Memory B cell (primary cell): ENCODE data around the gene TSSC4.

ENCODE experiments used
- ATAC-seq: fragments of 150-1000 bp; cut with Tn5 transposase; 2 replicates; pipeline ENCODE4 v1.10.0; 2021; ENCODE audit warnings: low read depth, mild to moderate bottlenecking, moderate library complexity
- DNase-seq, 2 donors: peaks; one replicate each; pipeline ENCODE4 v3.0.0; 2022; ENCODE audit warnings: low spot score in 2 of 2
- H3K27ac Mint-ChIP-seq: one replicate; pipeline ENCODE4 v1.8.0; 2022; ENCODE audit warnings: mild to moderate bottlenecking, moderate library complexity, mixed read lengths
- H3K27me3 Mint-ChIP-seq: one replicate; pipeline ENCODE4 v1.8.0; 2022; ENCODE audit warnings: mixed read lengths
- H3K36me3 Mint-ChIP-seq: one replicate; pipeline ENCODE4 v1.8.0; 2022; ENCODE audit warnings: mild to moderate bottlenecking, mixed read lengths
- H3K4me1 Mint-ChIP-seq: one replicate; pipeline ENCODE4 v1.8.0; 2022; ENCODE audit warnings: mixed read lengths
- H3K4me3 Mint-ChIP-seq: one replicate; pipeline ENCODE4 v1.8.0; 2022; ENCODE audit warnings: mild to moderate bottlenecking, moderate library complexity, mixed read lengths
- H3K9me3 Mint-ChIP-seq: one replicate; pipeline ENCODE4 v1.8.0; 2022; ENCODE audit warnings: mixed read lengths

The TSSC4 gene

DNA sequence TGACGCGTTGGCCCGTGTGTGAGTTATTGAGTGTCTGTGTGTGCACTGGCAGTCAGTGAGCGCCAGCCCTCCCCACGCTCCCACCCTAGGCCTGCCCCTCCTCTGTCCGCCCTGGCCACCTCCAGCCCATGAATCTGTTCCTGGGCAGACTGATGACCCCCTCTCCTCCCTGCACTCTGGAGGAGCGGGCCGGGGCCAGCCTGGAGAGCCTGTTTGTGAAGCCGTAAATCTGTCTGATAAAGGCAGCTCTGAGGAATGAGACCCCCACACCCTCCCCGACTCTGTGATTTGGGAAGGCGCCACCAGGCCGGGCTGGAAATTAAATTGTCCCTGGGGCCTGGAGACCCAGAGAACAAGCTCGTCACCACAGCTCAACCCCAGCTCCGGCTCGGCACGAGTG is 8.6 kb downstream of the TSSC4 start:
- DNase-seq (no peak), ATAC-seq (no peak)
- H3K4me1 Mint-ChIP-seq = no peaks in the 10 kb centered on the region
- no peaks in the 10 kb centered on the region for H3K9me3 Mint-ChIP-seq
- no peaks in the 10 kb centered on the region for H3K36me3 Mint-ChIP-seq
- no peak overlapping the region for H3K27ac Mint-ChIP-seq
- no peak overlapping the region for H3K4me3 Mint-ChIP-seq
- peaks cover 2% of the 10 kb centered on the region for H3K27me3 Mint-ChIP-seq

DNA sequence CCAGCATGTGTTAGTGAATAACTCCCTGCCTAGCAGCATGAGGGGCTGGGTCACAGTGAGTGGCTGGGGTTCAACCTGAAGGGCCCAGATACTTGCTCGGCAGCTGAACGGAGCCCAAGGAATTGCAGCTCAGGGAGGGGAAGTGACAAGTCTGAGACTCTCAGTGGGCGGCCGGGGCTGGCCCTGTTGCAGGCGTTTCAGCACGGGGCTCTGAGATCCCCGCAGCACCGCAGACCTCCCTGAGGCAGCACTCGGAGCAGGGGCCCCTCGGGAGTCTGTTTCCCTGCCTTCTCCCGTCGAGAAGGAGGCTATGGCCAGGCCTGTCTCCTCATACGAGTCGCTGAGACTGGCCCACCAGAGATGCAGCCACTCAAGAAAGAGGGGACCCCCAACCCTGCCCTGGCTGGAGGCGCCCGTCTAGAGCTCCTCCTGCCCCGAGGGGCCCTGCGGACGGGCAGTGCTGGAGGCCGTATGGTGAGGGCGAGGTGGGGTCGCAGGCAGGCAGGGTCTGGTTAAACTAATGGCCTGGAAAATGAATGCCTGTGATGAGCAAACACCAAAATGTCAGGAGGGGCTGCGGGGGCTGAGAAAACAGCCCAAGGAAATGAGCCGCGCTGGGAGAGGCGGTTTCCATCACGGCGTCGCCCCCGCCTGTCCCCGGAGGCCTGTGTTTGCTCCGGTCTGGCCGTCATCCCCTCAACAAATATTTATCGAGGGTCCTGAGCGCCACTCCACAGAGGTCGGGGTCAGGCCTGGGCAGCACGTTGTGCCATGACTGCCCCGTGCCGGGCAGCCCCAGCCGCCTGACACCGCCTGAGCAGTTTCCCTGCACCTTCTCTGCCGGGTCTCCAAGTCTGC is 9.3 kb downstream of the TSSC4 start:
- no peaks in the 10 kb centered on the region for H3K4me1 Mint-ChIP-seq
- DNase-seq (no peak), ATAC-seq (no peak)
- H3K4me3 Mint-ChIP-seq = no peak overlapping the region
- peaks cover 2% of the 10 kb centered on the region for H3K27me3 Mint-ChIP-seq
- no peaks in the 10 kb centered on the region for H3K9me3 Mint-ChIP-seq
- H3K27ac Mint-ChIP-seq = no peak overlapping the region
- H3K36me3 Mint-ChIP-seq = no peaks in the 10 kb centered on the region

DNA sequence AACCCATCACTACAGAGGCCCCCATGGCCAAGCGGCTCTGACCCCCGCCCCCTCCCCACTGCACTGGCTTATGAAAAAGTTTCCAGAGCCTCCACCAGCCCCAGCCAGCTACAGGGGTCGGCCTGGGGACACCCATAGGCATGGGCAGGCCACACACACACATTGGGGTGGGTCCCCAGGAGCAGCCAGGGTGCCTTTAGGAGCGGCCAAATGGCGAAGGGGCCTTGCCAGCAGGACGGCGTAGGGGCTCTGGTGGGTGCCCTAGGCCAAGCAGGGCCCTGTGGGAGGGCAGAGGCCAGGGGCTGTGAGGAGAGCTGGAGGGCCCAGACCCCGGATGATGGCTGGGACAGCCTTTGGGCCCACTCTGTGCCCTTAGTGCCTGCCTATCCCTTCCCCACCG is 10.1 kb downstream of the TSSC4 start:
- ATAC-seq (no peak), DNase-seq (no peak)
- H3K27me3 Mint-ChIP-seq = peaks cover 4% of the 10 kb centered on the region
- no peak overlapping the region for H3K4me3 Mint-ChIP-seq
- peaks cover 2% of the 10 kb centered on the region for H3K4me1 Mint-ChIP-seq
- no peak overlapping the region for H3K27ac Mint-ChIP-seq
- no peaks in the 10 kb centered on the region for H3K9me3 Mint-ChIP-seq
- H3K36me3 Mint-ChIP-seq = no peaks in the 10 kb centered on the region

DNA sequence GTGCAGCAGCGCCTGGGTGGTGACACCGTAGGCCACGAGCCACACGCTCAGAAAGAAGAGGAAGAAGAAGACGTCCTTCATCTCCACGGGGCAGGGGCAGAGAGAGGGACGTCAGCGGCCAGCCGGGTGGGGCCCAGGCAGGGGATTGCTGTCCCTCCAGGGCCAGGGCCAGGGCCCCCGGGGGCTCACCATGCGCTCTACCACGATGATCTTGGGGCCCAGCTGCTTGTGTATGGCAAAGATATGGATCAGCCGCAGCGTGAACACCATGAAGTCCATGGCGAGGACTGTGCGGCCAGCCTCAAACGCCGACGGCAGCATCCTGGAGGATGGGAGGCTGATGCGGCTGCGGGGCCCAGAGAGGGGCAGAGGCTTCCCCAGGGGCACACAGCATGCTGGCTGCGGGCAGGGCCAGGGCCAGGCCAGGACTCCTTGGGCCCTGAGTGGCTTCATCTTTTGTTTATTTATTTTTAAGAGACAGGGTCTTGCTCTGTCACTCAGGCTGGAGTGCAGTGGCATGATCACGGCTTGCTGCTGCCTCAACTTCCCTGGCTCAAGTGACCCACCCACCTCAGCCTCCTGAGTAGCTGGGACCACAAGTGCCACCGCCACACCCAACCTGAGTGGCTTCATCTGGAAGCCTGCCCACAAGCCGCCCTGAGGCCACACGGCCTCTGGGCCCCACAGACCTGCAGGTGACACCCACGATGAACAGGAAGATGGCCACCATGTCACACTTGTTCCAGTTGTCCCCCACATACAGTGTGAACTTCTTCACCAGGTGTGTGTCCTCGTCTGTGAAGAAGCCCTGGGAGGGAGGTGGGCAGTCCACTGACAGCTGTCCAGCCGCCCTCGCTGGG is 11.1 kb downstream of the TSSC4 start:
- Mint-ChIP-seq H3K4me3 (no peak overlapping the region), H3K9me3 (no peaks in the 10 kb centered on the region), H3K4me1 (peaks cover 2% of the 10 kb centered on the region), H3K36me3 (no peaks in the 10 kb centered on the region), H3K27ac (no peak overlapping the region), H3K27me3 (peaks cover 4% of the 10 kb centered on the region)
- ATAC-seq (no peak), DNase-seq (no peak)

DNA sequence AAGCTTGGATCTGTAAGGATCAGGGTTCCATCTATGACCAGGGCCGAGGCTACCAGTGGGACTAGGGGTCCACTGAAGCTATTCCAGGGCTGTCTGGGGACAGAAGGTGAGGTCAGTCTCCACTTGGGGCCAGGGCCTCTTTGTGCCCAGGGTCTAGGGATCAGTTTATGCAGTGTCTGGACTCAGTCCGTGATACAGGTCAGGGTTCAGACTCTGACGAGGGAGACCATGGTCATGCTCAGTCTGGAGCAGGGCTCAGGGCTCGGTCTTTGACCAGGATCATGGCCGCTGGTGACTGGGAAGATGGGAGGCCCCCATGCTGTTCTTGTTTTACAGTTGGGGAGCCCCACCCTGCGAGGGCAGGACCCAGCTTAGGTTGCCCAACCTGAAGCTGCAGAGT is 11.8 kb downstream of the TSSC4 start:
- ATAC-seq (no peak), DNase-seq (no peak)
- Mint-ChIP-seq H3K4me3 (no peak overlapping the region), H3K4me1 (peaks cover 2% of the 10 kb centered on the region), H3K36me3 (no peaks in the 10 kb centered on the region), H3K9me3 (no peaks in the 10 kb centered on the region), H3K27me3 (peaks cover 4% of the 10 kb centered on the region), H3K27ac (no peak overlapping the region)

DNA sequence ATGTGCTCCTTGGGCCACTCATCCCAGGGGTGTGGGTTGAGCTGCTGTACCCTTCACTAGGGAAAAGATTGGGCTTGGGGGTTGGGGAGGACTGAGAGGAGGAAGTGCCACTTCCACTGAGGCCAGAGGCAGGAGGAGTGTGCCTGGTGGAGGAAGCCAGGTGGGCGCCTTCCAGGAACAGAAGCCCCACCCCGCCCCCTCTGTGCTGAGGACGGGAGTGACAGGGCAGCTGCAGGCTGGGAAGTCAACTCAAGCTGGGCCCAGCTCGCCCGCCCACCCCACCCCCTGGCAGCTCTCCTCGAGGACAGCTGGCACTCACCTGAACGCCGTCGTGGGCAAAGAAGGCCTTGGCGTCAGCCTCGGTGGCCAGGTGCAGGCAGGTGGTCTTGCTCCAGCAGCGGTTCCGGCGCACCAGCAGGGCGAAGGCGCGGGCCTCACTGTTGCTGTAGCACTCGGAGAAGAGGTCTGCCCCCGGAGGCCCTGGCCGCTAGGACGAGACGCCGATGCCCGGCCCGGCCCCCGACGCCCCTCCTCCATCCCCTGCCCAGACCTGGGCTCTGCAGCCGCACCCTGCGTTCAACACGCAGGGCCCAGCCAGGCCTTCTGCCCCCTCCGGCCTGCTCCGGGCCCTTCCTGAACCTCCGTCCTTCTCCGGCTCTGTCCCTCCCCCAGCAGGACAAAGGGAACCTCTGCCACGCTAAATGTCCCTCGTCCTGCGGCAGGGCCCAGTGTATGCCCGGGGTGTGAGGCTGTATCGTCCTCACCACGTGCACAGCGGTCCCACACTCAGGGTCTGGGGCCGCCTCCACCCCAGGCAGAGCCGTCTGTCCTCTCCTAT is 13.4 kb downstream of the TSSC4 start:
- DNase-seq = no peak
- Mint-ChIP-seq H3K27me3 (peaks cover 4% of the 10 kb centered on the region), H3K36me3 (no peaks in the 10 kb centered on the region), H3K9me3 (no peaks in the 10 kb centered on the region), H3K4me1 (peaks cover 2% of the 10 kb centered on the region), H3K27ac (no peak overlapping the region), H3K4me3 (no peak overlapping the region)
- no peak for ATAC-seq

DNA sequence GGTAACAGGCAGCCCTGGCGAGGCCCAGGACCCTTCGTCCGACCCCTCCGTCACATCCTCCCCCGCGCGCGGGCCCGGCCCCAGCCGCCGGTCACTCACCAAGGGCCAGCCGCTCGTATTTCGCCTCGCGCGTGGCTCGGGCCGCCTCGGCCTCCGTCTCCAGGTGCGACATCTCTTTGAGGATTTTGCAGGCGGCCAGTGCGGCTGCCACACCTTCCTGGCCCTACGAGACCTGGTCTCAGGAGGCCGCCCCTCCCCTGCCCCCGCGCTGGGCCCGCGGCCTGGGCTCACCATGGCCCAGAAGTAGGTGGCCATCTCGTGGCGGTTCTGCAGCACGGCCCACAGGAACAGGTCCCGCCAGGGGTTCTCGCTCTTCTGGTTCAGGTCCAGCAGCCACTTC is 14.1 kb downstream of the TSSC4 start:
- ATAC-seq = no peak
- H3K4me3 Mint-ChIP-seq = no peak overlapping the region
- H3K9me3 Mint-ChIP-seq = no peaks in the 10 kb centered on the region
- peaks cover 2% of the 10 kb centered on the region for H3K4me1 Mint-ChIP-seq
- DNase-seq = no peak
- H3K27ac Mint-ChIP-seq = no peak overlapping the region
- peaks cover 4% of the 10 kb centered on the region for H3K27me3 Mint-ChIP-seq
- H3K36me3 Mint-ChIP-seq = no peaks in the 10 kb centered on the region

DNA sequence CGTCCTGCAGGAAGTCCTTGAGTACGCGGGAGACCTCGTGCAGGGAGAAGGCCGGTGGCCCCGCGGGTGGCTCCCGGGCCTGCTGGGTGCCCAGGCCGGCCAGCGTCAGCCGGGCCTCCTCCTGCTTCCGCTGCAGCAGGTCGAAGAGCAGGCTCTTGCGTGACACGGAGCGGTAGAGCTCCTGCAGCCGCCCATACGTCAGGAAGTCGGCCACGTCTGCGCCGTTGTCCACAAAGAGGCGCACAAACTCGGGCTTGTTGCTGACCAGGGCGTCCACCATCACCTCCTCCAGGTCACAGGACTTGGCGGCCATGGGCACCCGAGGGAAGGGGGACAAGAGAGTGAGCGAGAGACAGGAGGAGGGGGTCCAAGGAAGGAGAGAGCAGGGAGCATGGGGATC is 14.6 kb downstream of the TSSC4 start:
- no peak overlapping the region for H3K27ac Mint-ChIP-seq
- H3K9me3 Mint-ChIP-seq = no peaks in the 10 kb centered on the region
- ATAC-seq = no peak
- no peak overlapping the region for H3K4me3 Mint-ChIP-seq
- no peak for DNase-seq
- peaks cover 2% of the 10 kb centered on the region for H3K4me1 Mint-ChIP-seq
- no peaks in the 10 kb centered on the region for H3K36me3 Mint-ChIP-seq
- H3K27me3 Mint-ChIP-seq = peaks cover 4% of the 10 kb centered on the region

DNA sequence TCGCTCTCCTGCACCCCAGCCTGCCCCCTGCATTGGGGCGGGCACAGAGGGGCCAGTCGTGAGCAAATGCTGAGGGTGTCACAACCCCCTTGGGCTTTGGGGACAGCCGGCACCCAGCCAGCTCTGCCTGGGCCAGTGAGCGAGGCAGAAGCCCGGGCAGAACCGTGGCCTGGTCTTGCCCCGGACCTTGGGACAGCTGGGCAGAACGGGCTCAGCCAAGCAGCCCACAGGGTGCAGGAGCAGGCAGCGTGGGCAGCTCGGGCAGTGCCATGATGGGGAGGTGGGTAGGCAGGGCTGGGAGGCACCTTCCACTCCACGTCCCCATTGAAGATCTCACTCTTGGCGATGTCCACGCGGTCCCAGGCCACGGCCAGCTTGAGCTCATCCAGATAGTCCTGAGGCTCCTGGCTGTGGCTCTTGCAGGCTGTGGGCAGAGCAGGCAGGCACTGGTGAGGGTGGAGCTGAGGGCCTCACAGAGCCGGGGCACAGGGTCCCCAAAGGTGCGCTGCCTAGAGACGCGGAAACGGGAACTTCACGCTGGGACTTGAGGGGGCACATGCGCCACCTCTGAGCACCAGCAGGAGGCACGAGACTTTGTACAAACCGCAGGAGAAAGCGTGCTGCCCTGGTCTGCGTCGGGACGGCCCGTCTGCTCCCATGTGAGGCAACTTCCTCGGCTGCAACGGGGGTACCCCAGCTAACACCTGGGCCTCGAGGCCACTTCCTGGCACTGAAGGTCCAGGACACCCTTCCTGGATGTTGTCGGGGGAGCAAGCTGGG is 15.2 kb downstream of the TSSC4 start:
- Mint-ChIP-seq H3K27me3 (peaks cover 4% of the 10 kb centered on the region), H3K4me1 (peaks cover 2% of the 10 kb centered on the region), H3K4me3 (no peak overlapping the region), H3K36me3 (no peaks in the 10 kb centered on the region), H3K9me3 (no peaks in the 10 kb centered on the region), H3K27ac (no peak overlapping the region)
- DNase-seq (no peak), ATAC-seq (no peak)

DNA sequence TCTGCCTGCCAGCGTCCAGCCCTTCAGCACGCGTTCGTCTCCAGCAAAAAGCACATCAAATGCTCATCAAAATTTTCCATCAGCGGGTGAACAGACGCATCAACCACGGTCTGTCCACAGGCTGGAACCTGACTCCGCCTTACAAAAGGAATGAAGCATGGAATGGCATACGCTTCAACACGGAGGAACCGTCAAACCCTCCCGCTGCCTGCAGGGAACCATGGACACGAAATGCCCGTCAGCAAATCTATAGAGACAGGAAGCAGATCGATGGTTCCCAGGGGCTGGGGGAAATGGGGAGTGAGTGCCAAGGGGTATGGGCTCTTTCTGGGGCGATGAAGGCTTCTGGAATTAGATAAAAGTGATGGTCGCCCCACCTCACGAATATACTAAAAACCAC is 16.2 kb downstream of the TSSC4 start:
- H3K27me3 Mint-ChIP-seq = peaks cover 2% of the 10 kb centered on the region
- no peaks in the 10 kb centered on the region for H3K36me3 Mint-ChIP-seq
- H3K4me3 Mint-ChIP-seq = no peak overlapping the region
- no peaks in the 10 kb centered on the region for H3K9me3 Mint-ChIP-seq
- no peak for DNase-seq
- H3K27ac Mint-ChIP-seq = no peak overlapping the region
- no peak for ATAC-seq
- H3K4me1 Mint-ChIP-seq = peaks cover 2% of the 10 kb centered on the region

DNA sequence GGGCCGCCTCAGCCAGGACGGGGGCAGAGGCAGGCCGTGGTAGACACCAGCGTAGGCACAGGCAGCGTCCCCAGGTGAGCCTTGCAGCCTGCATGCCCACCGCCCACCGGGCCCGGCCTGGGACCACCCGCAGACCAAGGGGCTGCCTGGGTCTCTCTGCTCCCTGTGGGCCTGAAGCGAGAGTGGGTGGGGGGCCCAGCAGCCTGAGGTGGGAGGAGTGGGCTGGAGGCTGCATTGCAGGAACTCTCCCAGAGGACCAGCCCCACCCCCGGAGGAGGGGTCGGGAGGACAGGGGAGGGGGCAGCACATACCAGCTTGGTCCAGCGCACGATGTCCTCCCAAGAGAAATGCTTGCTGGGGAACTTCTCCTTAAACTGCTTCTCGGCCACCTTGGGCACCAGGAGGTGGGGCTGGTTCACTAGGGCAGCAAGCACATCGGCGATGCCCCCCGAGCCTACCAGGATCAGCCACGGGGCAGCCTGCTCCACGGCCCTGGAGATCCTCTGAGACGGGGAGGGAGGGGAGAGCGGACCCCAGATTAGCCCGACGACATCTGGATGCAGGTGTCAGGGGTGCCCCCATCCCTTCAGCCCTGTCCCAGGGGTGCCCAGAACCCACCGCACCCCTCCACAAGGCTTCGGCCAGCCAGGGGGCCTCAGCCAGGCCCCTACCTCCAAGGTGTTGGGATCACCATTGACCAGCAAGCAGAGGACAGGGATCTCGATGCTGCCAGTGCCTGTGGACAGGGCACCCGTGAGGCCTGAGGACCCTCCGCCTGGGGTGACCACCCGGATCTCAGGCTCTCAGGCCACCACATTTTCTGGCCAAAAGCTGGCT is 17.5 kb downstream of the TSSC4 start:
- Mint-ChIP-seq H3K36me3 (no peaks in the 10 kb centered on the region), H3K9me3 (no peaks in the 10 kb centered on the region), H3K27ac (no peak overlapping the region), H3K27me3 (peaks cover 3% of the 10 kb centered on the region), H3K4me3 (no peak overlapping the region), H3K4me1 (peaks cover 2% of the 10 kb centered on the region)
- no peak for DNase-seq
- ATAC-seq = no peak

DNA sequence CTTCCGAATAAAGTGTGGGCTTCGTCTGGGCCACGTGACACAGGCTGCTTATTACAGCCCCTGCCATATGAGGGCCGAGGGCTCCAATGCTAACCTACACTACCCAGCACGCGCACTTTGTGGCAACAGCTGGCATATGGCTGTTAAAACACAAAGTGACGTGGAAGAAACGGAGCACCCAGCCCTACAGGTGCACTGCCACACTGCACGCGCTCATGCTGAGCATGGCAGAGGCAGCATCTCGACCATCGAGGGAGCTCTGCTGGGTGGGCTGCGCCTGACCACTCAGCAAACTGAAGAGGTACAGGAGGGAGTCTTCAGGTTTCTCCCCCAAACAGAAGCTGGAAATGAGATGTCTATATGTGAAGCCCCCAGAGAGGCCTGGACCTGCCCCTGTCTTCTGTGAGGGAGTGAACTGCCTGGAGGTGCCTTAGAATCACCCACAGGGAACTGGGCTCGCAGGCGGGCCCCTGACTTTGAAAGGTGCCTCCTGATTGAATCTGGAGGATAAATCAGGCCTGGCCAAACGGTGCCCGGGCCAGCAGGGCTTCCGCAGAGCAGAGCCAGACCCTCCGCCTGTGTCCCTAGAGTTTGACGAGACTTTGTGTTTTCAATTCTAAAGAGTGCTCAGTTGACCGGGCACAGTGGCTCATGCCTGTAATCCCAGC is 18.3 kb downstream of the TSSC4 start:
- Mint-ChIP-seq H3K4me1 (peaks cover 2% of the 10 kb centered on the region), H3K27me3 (peaks cover 5% of the 10 kb centered on the region), H3K4me3 (no peak overlapping the region), H3K36me3 (no peaks in the 10 kb centered on the region), H3K27ac (no peak overlapping the region), H3K9me3 (no peaks in the 10 kb centered on the region)
- DNase-seq (no peak), ATAC-seq (no peak)
